HepG2 (cell line): ENCODE data around the gene ARL5C. TPM values are rescaled to one million over a fixed set of nuclear protein-coding genes. Genes with fewer than 3 reads are reported as not detected.

Experiments
- ELF4 ChIP-seq: sonication (generic); formaldehyde crosslinking; IDR thresholded peaks from 2 replicates; pipeline ENCODE4 v1.5.0; 2020; ENCODE audit warnings: missing genetic modification reagents, mild to moderate bottlenecking, moderate library complexity, borderline replicate concordance
- KDM1A ChIP-seq: IDR thresholded peaks from 2 replicates; pipeline ENCODE4 v1.6.1; 2016; ENCODE audit warnings: missing compliant biosample characterization
- KLF16 ChIP-seq, 2 experiments: sonication (generic) in 1 of 2; formaldehyde crosslinking in 1 of 2; IDR thresholded peaks; 2 replicates each; pipeline versions ENCODE4 v1.6.1 to v1.8.0; 2016 to 2023; ENCODE audit warnings: missing genetic modification reagents in 2 of 2, missing compliant biosample characterization in 1 of 2
- LRRFIP1 ChIP-seq: sonication (generic); formaldehyde crosslinking; conservative IDR thresholded peaks from 2 replicates; pipeline ENCODE4 v1.4.0; 2020; ENCODE audit warnings: missing genetic modification reagents
- MAF1 ChIP-seq: sonication (generic); formaldehyde crosslinking; IDR thresholded peaks from 2 replicates; pipeline ENCODE4 v1.5.0; 2020; ENCODE audit warnings: missing genetic modification reagents, borderline replicate concordance
- MATR3 ChIP-seq: sonication (generic); formaldehyde crosslinking; IDR thresholded peaks from 2 replicates; pipeline ENCODE4 v1.4.0; 2020; ENCODE audit warnings: missing genetic modification reagents
- MTA3 ChIP-seq: sonication (generic); formaldehyde crosslinking; IDR thresholded peaks from 2 replicates; pipeline ENCODE4 v1.4.0; 2020; ENCODE audit warnings: missing genetic modification reagents
- NFYC ChIP-seq: IDR thresholded peaks from 2 replicates; pipeline ENCODE4 v1.6.1; 2016; ENCODE audit warnings: missing genetic modification reagents, missing compliant biosample characterization
- NR1H2 ChIP-seq: sonication (generic); formaldehyde crosslinking; IDR thresholded peaks from 2 replicates; pipeline ENCODE4 v1.8.1; 2022; ENCODE audit warnings: low read depth, missing genetic modification reagents, borderline replicate concordance
- NRL ChIP-seq: sonication (generic); formaldehyde crosslinking; IDR thresholded peaks from 2 replicates; pipeline ENCODE4 v1.5.0; 2020; ENCODE audit warnings: missing genetic modification reagents, mild to moderate bottlenecking, moderate library complexity, borderline replicate concordance
- PCBP1 ChIP-seq: fragments of 200-400 bp; formaldehyde crosslinking; IDR thresholded peaks from 2 replicates; pipeline ENCODE4 v1.6.1; 2017; ENCODE audit warnings: mild to moderate bottlenecking, low read depth, low read length, borderline replicate concordance
- PHF5A ChIP-seq: IDR thresholded peaks from one replicate; pipeline ENCODE4 v1.6.1; 2018; ENCODE audit warnings: low read depth, missing genetic modification reagents; ENCODE audit not compliant: unreplicated experiment
- RFX1 ChIP-seq: fragments of 450-650 bp; IDR thresholded peaks from 2 replicates; pipeline ENCODE4 v1.6.1; 2017
- SAFB2 ChIP-seq: sonication (generic); formaldehyde crosslinking; IDR thresholded peaks from 2 replicates; pipeline ENCODE4 v1.5.1; 2020; ENCODE audit warnings: missing genetic modification reagents, low read depth, mild to moderate bottlenecking, borderline replicate concordance
- SKI ChIP-seq: fragments of 450-650 bp; IDR thresholded peaks from one replicate; pipeline ENCODE4 v1.6.1; 2018; ENCODE audit warnings: mild to moderate bottlenecking; ENCODE audit not compliant: partially characterized antibody
- SRY ChIP-seq: sonication (generic); formaldehyde crosslinking; IDR thresholded peaks from 2 replicates; pipeline ENCODE4 v1.8.0; 2022; ENCODE audit warnings: mild to moderate bottlenecking, missing genetic modification reagents
- UBTF ChIP-seq: sonication (generic); formaldehyde crosslinking; IDR thresholded peaks from 2 replicates; pipeline ENCODE4 v1.4.0; 2020; ENCODE audit warnings: mild to moderate bottlenecking, missing genetic modification reagents
- ZC3H4 ChIP-seq: sonication (generic); formaldehyde crosslinking; IDR thresholded peaks from 2 replicates; pipeline ENCODE4 v1.4.0; 2020; ENCODE audit warnings: missing genetic modification reagents, borderline replicate concordance
- ZNF547 ChIP-seq: sonication (generic); formaldehyde crosslinking; IDR thresholded peaks from 2 replicates; pipeline ENCODE4 v1.5.1; 2020; ENCODE audit warnings: mild to moderate bottlenecking, missing genetic modification reagents
- ZNF598 ChIP-seq: sonication (generic); formaldehyde crosslinking; IDR thresholded peaks from 2 replicates; pipeline ENCODE4 v1.5.1; 2020; ENCODE audit warnings: mild to moderate bottlenecking, missing genetic modification reagents, borderline replicate concordance
- ZNF614 ChIP-seq: IDR thresholded peaks from 2 replicates; pipeline ENCODE4 v1.6.1; 2018; ENCODE audit warnings: missing biosample characterization, missing genetic modification reagents, inconsistent platforms, borderline replicate concordance
- polyA plus RNA-seq, 8 experiments: library from polyadenylated mRNA; depleted of rRNA in 3 of 8; stranded (reverse) in 7 of 8; unstranded in 1 of 8; fragments of >200 nt; fragmentation: Illumina TruSeq in 4 of 8; extraction: Trizol in 4 of 8; gene quantifications; 2 replicates each; pipeline versions ENCODE4 v1.2.1 to v1.2.3, GENCODE V29; 2011 to 2016; ENCODE audit warnings: low read depth in 4 of 8, missing spikeins in 1 of 8, mixed read lengths in 1 of 8; ENCODE audit not compliant: insufficient read depth in 1 of 8
- total RNA-seq, 5 experiments: library from RNA; depleted of rRNA; stranded (reverse); fragments of >200 nt; fragmentation: Illumina TruSeq; extraction: Trizol; gene quantifications; 2 replicates each; pipeline ENCODE4 v1.2.3, GENCODE V29; 2016; ENCODE audit warnings: low read depth in 1 of 5
- TF ChIP-seq, protein P1 (sequence below): sonication (generic); IDR thresholded peaks from 2 replicates; pipeline ENCODE4 v1.6.1; 2016; ENCODE audit warnings: low read depth, borderline replicate concordance

The ARL5C gene
- total and polyA plus RNA-seq, 2 of the 13 experiments (the other 11 are each of a cell fraction or from before 2014, with no cell fraction given) = not detected

DNA sequence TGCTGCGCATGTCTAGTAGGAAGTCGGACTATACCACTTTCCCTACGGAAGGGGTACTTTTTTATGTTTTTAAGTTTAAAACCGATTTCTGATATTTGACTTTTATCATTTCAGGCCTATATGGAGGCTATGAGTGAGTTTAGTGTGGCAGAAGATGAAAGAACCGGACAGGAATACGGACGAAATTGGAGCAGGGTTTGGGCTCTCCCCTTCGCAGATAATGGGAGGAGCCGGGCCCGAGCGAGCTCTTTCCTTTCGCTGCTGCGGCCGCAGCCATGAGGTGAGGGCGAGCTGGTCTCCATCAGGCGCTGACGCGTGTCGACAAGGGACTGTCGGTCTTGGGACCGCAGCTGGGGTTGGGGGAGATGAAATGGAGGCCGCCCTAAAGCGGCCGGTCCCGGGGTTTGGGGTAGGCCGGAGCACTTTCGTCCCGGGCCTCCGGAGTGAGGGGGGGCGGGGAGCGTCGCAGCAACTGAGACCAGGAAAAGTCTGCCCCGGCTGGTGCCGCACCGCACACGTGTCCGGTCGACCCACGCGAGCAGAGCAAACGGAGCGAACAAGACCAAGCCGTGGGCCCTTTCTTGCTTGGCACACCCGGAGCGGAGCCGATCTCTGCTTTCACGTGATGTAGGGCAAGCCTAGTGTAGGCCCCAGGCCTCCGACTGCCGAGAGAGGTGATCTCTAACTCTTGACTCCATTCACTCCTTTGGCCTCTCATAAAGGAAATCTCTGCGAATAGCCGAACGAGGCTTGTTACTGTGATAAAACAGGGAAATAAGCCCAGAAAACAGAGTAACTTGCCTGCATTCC lies 34.3 kb upstream of the ARL5C start, which contains the start of gene RPL19 (continued):
- TF ChIP-seq PHF5A (CRISPR knock-in tag) (no peak), ZC3H4 (no peak; the same call in none of the 2 replicates), NR1H2 (CRISPR knock-in tag) (peak; percentile 84; the same call in 1 of the 2 replicates), PCBP1 (peak; percentile 91; the same call in 1 of the 2 replicates), KDM1A (CRISPR knock-in tag) (peak; percentile 51; the same call in 1 of the 2 replicates), MAF1 (0 out of 2 replicates have a peak, but pooled peaks have one; percentile 63), KLF16 (CRISPR knock-in tag; IDR thresholded peaks at IDR 0.05) (peak in 1 of 2 experiments; percentile 55; a peak in 2 of 4 replicates), ZNF598 (CRISPR knock-in tag) (no peak; the same call in 1 of the 2 replicates), SKI (no peak), ZNF547 (CRISPR knock-in tag) (0 out of 2 replicates have a peak, but pooled peaks have one; percentile 63), MATR3 (CRISPR knock-in tag) (no peak), UBTF (CRISPR knock-in tag) (peak; percentile 68; the same call in 1 of the 2 replicates), LRRFIP1 (CRISPR knock-in tag) (no peak), ELF4 (CRISPR knock-in tag) (peak; percentile 75; the same call in 1 of the 2 replicates), MTA3 (CRISPR knock-in tag) (no peak), ZNF614 (CRISPR knock-in tag) (0 out of 2 replicates have a peak, but pooled peaks have one; percentile 34), SAFB2 (CRISPR knock-in tag) (no peak), SRY (CRISPR knock-in tag) (peak; percentile 67; the same call in 1 of the 2 replicates), RFX1 (no peak), NRL (CRISPR knock-in tag) (peak; percentile 82; the same call in 1 of the 2 replicates), NFYC (peak; percentile 2; the same call in 1 of the 2 replicates)
- TF ChIP-seq, protein P1, sequence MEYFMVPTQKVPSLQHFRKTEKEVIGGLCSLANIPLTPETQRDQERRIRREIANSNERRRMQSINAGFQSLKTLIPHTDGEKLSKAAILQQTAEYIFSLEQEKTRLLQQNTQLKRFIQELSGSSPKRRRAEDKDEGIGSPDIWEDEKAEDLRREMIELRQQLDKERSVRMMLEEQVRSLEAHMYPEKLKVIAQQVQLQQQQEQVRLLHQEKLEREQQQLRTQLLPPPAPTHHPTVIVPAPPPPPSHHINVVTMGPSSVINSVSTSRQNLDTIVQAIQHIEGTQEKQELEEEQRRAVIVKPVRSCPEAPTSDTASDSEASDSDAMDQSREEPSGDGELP = no peak
